Measurements from ENCODE around the gene APBA3.

The APBA3 gene

DNA sequence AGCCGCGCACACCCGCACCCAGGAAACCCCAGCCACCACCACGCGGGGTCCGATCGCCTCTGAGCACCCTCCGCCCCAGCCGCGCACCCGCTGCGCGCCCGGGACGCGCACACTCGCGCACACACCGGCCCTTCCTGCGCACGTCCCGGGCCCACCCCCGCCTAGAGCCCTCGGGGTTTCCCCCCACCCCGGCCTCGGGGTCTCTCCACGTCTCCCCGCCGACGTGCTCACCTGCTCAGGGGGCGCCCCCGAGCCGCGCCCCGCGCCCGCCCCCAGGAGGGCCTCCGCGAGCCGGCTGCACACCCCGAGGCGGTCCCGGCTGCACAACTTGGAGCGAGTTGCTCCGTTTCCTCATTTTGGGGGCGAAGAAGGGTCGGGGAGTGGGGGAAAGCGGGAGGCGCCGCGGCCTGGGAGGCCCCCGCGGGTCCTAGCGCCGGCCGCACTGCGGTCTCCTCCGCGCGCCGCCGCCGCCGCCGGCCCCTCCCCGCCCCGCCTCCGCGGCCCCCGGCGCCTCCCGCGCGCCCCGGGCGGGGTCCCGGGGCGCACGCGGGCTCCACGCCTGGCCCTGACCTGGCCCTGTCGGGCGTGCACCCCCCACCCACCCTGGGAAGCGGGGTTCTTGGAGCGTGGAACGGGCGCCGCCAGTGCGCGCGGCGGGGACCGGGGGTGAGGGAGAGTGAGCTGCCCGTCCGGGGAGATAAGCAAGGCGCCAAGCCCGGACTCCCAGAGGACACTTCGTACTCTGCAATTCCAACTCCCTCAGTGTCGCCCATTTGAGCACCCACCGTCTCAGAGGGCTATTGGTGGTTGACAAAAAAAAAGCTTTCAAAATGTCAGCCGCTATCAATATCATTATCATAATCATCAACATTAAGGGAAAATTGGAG is 24.7 kb upstream of the APBA3 start, which contains the start of gene MATK:
Gene MATK (minus strand): TSS at position 444 of the 887 bp plus-strand sequence. CDS start 1,246 bp downstream, outside the sequence.
- no peak for DNase-seq (ENCODE audit: low read depth)

DNA sequence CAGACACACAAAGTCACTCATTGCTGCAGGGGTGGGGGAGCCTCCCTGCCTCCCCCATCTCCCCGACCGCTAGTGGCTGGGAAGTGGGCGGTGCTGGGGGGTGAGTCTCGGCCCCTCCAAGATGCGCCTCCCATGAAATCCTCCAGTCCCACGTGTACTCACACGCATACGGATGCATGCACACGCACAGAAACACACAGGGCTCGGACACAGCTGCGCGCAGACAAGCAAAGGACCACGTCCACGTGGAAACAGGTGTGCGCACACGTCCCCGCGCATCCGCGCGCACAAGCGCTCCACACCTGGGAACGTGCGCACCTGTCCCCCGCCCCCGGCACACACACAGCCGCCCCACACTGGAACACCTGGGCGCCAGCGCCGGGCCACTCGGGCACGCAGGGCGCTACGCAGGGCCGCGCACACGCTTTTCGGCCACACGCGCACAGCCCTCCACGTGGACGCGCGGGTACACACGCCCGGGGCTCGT is 24.0 kb upstream of the APBA3 start:
- no peak for DNase-seq (ENCODE audit: low read depth)

DNA sequence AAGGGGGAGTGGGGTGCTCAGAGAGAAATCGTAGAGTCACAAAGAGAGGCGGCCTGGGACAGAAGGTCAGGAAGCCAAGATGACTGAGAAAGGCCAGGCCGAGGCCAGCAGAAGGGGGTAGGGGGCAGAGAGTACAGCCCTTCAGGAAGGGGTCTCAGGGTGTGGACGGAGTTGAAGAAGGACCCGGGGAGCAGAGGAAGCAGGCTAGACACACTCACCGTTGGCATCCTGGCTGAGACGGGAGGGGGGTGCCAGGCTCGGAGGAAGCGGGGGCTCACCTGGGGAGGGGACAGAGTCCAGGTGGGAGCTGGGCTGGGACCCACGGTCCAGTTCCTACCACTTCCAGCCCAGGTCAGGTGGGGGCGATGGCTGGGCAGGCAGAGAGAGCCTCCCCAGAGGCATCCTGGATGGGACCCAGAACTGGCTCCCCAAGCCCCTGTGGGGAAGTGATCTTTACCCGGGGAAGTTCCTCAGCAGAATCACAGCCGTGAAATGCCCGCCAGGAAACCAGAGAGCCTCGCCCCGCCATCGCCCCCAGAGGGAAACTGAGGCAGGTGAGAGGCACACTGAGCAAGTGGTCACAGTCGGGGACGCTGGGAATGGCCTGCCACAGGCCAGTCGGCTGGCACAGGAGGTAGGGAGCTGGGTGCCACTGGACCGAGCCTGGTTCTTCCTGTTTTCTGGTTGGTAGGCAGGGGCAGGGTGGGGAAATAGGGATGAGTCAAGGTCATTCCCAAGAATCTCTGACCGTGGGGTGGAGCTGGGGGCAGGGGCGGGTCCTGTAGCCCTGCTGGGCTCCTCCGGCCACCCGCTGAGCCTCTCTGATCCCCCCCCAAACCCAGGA is 23.3 kb upstream of the APBA3 start:
- DNase-seq (ENCODE audit: low read depth) = peak; percentile 9

GRCh38 chr19:3783660-3784584 is 22.4 kb upstream of the APBA3 start:
- DNase-seq (ENCODE audit: low read depth) = no peak

DNA sequence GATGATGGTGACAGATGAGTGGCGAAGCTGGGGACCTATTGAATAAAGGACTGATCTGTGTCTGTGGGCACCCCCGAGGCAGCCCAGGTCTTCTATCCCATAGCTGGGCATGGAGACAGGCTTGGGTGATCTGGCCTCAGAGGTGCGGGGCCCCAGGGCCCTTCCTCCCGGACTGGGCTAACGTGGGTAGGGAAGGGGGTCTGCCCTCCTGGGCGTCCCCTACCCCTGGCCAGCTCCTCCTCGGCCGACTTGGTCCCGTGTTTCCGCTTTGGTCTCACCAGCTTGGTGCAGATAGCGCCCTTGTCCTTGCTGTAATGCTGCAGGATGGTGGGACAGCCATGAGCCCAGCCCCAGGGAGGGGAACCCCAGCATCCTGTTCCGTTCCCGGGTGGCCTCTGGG is 21.4 kb upstream of the APBA3 start:
- no peak for DNase-seq (ENCODE audit: low read depth)

GRCh38 chr19:3782330-3782729 is 20.8 kb upstream of the APBA3 start:
- no peak for DNase-seq (ENCODE audit: low read depth)

DNA sequence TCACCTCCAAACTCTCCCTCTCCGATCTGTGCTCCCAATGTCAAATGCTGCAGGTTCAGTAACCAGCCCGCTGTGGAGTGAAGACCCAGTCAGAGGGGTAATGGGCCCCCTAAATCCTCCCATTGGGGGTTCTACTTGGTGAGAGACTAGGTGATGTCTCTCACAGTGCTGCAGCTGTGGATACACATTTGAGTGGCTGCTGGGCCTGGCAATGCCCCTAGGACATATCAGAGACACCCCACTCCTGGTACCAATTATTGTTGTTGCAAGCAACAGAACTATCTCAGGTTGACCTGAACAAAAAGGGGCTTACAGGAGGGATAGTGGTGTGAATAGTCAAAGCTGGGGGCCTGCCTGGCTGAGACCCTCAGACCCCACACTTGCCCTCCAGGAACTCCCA is 20.1 kb upstream of the APBA3 start:
- DNase-seq (ENCODE audit: low read depth) = no peak

GRCh38 chr19:3780786-3781304 is 19.4 kb upstream of the APBA3 start:
- no peak for DNase-seq (ENCODE audit: low read depth)

DNA sequence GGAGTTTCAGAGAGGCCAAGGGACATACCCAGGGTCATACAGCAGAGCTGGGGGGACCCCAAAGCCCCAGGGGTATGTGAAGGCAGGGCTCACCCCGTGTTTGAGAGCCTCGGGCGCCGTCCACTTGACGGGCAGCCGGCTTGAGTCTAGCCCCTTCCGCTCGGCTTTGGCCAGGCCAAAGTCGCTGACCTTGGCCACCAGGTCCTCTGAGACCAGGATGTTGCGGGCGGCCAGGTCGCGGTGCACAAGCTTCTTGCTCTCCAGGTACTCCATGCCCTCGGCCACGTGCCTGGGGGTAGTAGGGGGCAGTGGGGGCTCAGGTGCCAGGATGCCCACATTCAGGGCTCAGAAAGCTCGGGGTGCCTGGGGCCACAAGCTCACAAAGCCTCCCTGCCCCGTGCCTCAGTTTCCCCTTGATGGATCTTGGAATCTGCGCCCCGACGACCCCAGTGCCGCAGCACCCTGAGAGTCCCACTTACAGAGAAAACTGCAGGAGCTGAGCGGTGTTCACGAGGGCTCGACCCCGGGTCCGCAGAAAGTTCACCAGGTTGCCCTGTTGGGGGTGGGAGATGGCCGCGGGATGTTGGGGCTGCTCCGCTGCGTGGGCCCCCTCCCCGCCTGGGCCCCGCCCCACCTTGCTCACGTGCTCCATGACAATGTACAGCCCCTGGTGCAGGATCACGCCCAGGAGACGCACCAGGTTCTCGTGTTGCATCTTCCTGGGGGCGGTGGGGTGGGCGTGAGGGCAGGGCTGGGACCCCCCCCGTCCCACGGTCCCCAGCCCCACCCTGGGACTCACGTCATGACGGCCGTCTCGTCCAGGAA is 17.6 kb upstream of the APBA3 start:
- no peak for DNase-seq (ENCODE audit: low read depth)

DNA sequence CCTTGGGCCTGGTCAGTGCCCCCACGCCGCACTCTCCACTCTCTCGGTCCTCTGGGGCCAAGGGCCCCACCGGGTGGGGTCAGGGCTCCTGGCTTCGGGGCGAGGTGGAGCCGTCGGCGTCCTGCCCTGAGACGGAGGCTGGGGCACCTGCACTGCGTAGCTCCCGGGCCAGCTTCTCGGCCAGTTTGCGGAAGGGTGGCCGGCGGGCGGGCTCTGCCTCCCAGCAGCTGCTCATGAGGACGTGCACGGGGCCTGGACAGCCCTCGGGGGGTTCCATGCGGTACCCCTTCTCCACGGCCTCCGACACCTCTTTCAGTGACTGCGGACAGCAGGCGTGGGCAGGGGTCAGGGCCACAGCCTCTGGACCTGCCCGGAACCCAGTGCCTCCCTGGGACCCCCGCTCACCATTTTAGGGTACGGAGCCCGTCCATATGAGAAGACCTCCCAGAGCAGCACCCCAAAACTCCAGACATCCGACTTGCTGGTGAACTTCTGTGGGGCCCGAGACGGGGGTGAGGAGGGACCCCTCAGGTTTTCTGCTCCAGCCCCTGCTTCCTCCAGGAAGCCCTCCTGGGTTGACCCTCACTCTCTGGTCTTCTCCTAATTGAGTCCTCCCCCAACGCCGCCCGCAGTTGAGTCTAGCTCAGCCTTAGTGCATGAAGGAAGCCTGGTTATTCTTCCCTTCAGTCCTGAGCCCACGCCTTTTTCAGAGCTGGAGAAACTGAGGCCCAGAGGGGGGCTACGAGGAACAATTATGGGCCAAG is 16.8 kb upstream of the APBA3 start:
- no peak for DNase-seq (ENCODE audit: low read depth)

GRCh38 chr19:3776479-3777040 is 15.1 kb upstream of the APBA3 start:
- no peak for DNase-seq (ENCODE audit: low read depth)

DNA sequence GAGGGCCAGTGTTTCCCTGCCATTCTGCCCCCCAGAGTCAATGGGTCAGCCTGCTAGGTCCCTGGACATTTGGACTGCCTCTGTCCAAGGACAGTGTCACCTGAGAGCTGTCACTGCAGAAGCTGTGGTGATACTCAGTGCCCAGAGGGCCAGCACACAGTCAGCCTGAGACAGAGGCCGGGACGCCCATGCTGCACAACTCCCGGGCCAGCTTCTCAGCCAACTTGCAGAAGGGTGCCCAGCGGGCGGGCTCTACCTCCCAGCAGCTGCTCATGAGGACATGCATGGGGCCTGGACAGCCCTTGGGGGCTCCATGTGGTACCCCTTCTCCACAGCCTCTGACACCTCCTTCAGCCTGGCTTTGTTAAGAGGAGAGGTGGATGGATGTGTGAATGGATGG is 14.3 kb upstream of the APBA3 start:
- no peak for DNase-seq (ENCODE audit: low read depth)

GRCh38 chr19:3775374-3775711 is 13.9 kb upstream of the APBA3 start:
- no peak for DNase-seq (ENCODE audit: low read depth)

GRCh38 chr19:3774621-3775373 is 13.3 kb upstream of the APBA3 start:
- DNase-seq (ENCODE audit: low read depth) = no peak

DNA sequence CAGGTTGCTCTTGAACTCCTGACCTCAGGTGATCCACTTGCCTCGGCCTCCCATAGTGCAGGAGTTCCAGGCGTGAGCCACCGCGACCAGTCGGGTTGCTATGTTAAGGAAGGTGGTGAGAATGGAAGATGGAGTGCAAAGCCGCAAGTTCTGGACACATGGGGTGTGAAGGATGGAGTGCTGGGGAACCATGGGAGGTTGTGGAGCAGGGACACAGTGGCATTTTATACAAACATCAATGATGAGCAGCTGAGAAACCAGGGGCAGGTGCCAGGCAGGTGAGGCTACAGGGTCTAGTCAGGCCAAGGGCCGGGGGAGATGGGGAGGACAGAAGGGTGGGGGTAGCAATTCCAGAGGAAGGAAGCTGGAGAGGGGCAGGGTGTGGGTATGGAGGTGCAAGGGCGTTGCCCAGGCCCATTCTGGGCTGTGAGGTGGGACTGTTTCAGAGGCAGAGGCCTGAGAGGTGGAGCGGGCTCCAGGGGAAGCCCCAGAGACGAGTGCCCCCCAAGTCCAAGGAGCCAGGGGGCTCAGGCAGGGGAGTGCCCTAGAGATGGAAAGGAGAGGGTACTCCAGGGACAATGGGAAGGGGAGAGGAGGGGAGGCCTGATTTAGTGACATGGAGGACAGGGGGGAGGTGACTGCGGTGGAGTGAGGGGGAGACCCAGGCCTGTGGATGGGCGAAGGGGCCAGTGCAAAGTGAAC is 12.5 kb upstream of the APBA3 start:
- DNase-seq (ENCODE audit: low read depth) = no peak

GRCh38 chr19:3771906-3772455 is 10.5 kb upstream of the APBA3 start, which contains the start of gene RAX2:
Gene RAX2 (minus strand): TSS chr19:3772228. CDS start chr19:3771742, 486 bp downstream.
- no peak for DNase-seq (ENCODE audit: low read depth)

DNA sequence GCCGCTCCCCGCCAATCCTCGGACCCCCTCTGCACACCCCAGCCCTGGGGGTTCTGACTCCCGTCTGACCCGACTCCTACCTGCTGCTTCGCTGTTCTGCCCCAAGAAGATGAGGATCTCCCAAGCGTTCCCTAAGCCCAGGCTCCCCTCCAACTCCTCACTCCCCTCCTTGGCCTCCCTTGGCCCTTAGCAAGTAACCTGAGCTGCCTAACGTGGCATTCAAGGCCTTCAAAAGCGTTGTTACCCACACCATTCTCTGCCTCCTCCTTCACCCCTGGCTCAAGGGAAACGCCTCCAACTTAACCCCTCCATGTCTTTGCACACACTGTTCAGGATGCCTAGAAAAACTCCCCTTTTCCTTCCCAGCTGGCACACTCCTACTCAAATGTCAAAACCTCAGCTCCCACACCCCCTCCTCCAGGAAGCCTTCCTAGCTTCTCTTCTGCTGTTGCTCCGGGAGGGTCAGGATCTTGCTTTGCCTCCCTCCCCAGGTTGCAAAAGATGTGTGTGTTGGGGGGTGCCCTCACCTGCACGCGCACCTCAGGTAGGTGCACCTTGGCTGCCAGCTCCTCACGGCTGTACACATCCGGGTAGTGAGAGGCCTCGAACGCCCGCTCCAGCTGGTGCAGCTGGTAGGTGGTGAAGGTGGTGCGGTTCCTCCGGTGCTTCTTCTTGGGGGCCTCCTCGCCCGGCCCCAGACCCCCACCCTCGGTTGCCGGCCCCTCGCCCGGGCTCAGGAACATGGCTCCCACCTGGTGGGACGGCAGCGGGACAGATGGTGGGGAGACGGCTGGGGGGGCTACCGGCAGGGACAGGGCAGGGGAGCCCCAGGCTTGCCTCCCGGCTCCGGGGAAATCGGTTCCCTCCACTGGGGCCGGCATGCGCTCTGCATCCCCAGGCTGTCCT is 9.8 kb upstream of the APBA3 start:
- DNase-seq (ENCODE audit: low read depth) = no peak

Data from EH (cell line).